GM10248 (cell line): Measurements from ENCODE around the gene ANKRD12.

Experiments used
- CTCF ChIA-PET: fragments of 300-600 bp; sonication (Branson Sonifier 250); formaldehyde crosslinking; extraction: SDS; loops from one replicate; lab custom pipeline; 2021; ENCODE audit warnings: antibody characterized with exemption; lab: Yijun Ruan, JAX
- POLR2A ChIA-PET: fragments of 350-650 bp; sonication (Branson Sonifier 250); formaldehyde crosslinking; extraction: SDS; loops from one replicate; lab custom pipeline; 2020; ENCODE audit warnings: antibody characterized with exemption; lab: Yijun Ruan, JAX
- DNase-seq: peaks from one replicate; pipeline ENCODE4 v3.0.0; 2012; ENCODE audit errors: extremely low spot score
- TF ChIP-seq, protein P1 (sequence below): IDR thresholded peaks from 2 replicates; pipeline ENCODE4 v1.5.1; 2012; ENCODE audit warnings: mild to moderate bottlenecking, low read depth; ENCODE audit errors: extremely low read depth, missing control alignments, control extremely low read depth

The ANKRD12 gene

DNA sequence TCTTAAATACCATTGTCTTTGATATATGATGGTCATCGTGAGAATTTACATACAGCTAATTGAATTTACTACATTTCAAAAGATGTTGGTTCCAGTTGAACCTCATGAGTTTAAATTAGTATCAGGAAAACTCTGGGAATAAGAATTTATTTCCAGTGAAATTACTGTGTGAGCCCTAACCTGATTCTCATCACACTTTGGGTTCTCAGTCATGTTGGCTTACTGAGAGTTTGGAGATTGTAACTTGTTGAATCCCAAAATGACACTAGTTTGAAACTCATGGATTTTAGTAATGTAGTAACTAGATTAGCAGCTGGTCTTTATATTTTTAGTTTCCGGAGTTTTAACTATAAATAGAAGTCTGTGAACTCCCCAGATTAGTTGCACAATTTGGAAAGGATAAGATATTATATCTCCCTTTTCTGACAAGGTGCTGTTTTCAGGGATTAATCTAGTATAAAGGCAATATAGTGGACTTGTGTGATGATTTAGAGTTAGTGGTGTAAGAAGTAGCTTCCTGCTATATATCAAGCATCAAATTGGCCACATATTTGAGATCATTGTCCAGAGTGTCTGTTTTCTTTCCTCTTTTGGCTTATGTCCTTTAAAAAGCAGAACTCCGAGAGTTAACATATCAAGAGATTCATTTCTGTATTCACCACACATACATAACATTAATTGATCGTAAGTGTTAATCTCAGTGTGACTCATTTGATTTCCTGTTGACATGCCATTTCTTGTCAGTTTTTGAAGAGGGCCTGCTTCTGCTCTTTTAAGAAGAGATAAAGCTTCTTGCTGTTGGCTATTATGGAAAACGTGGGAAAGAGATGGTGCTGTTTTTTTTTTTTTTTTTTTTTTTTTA is 18.4 kb upstream of the ANKRD12 start:
- TF ChIP-seq, protein P1, sequence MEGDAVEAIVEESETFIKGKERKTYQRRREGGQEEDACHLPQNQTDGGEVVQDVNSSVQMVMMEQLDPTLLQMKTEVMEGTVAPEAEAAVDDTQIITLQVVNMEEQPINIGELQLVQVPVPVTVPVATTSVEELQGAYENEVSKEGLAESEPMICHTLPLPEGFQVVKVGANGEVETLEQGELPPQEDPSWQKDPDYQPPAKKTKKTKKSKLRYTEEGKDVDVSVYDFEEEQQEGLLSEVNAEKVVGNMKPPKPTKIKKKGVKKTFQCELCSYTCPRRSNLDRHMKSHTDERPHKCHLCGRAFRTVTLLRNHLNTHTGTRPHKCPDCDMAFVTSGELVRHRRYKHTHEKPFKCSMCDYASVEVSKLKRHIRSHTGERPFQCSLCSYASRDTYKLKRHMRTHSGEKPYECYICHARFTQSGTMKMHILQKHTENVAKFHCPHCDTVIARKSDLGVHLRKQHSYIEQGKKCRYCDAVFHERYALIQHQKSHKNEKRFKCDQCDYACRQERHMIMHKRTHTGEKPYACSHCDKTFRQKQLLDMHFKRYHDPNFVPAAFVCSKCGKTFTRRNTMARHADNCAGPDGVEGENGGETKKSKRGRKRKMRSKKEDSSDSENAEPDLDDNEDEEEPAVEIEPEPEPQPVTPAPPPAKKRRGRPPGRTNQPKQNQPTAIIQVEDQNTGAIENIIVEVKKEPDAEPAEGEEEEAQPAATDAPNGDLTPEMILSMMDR, result no peak
- no peak for DNase-seq
- POLR2A ChIA-PET, result interaction anchor here (0.6 to 1.1 kb wide), 2 partner anchors 10 to 233 kb away, joined by 4 to 11 read pairs; no protein-coding TSS in a partner anchor

DNA sequence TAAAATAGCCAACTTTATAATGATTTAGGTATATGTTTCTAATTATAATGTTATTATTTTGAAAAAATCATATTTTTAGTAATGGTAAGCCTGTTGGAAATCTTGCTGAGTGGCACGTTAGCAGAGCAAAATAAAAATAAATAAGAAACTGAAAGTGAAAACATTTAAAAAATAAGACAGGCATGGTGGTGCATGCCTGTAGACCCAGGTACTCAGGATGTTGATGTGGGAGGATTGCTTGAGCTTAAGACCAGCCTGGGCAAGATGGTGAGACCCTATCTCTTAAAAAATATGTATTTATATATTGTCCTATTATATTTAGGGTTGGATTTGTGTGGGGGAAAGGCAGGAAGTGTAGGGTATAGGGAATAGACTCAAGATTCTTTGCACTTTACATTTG is 15.8 kb upstream of the ANKRD12 start:
- POLR2A ChIA-PET, result no interaction called here
- TF ChIP-seq, protein P1, result no peak
- DNase-seq, result no peak
- CTCF ChIA-PET, result interaction anchor here (0.8 to 2.4 kb wide), 2 partner anchors 11 to 38 kb away, joined by 3 to 7 read pairs; no protein-coding TSS in a partner anchor

More for the DNA sequence above, 18.4 kb upstream of the ANKRD12 start:
- CTCF ChIA-PET, result interaction anchor here (1.3 to 1.8 kb wide), 3 partner anchors 10 to 15 kb away, joined by 3 to 5 read pairs (median 4); no protein-coding TSS in a partner anchor

DNA sequence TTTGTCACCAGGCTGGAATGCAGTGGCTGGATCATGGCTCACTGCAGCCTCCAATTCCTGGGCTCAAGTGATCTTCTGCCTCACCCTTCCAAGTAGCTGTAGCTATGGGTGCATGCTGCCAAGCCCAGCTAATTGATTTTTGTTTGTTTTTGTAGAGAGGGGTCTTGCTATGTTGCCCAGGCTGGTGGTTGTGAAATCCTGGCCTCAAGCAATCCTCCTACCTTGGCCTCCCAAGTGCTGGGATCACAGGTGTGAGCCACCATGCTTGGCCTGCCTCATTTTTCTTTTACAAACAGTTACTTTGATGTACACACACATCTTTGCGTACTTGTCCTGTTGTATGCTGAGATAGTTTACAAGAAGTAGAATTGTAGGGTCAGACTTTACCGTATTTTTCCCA is 13.1 kb upstream of the ANKRD12 start:
- ChIA-PET POLR2A (interaction anchor here (0.7 kb wide), 1 partner anchor 57 kb away, joined by 3 read pairs; no protein-coding TSS in a partner anchor), CTCF (no interaction called here)
- DNase-seq, result no peak
- TF ChIP-seq, protein P1, result no peak

DNA sequence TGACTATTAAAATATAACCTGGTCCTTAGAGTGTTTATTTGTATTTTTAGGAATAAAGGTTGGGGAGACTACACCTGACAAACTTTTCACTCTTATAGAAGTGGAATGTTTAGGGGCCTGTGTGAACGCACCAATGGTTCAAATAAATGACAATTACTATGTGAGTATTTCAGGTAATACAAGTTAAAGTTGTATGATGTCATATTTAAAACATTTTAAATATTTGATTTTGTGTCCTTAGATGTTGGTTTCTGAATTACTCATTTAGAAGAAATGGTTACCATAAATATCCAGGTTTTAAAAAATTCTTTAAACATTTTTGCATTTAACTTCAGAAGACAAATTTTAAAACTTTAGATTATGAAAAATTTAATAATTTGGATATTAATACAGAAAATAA is 11.8 kb upstream of the ANKRD12 start:
- CTCF ChIA-PET, result interaction anchor here (1.1 to 2.2 kb wide), 3 partner anchors 10 to 51 kb away, joined by 3 to 10 read pairs (median 3); no protein-coding TSS in a partner anchor
- TF ChIP-seq, protein P1, result no peak
- POLR2A ChIA-PET, result no interaction called here
- DNase-seq, result no peak

DNA sequence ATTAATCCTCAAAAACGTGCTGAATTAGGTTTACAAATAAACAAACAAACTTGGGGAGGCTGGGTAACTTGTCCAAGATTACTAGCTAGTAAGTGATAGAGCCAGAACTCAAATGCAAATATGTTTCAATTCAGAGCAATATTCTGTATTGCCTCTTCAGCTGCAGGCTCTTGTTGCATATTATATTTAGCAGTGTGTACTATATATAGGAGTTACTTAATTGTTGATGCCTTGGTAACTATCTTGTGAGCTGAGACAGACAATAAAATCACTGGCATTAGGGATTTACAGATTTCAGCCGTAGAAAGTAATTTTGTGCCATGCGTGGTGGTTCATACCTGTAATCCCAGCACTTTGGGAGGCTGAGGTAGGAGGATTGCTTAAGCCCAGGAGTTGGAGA is 10.2 kb upstream of the ANKRD12 start:
- DNase-seq, result no peak
- CTCF ChIA-PET, result interaction anchor here (1.3 to 2.2 kb wide), 7 partner anchors 9 to 390 kb away, joined by 3 to 10 read pairs (median 4); no protein-coding TSS in a partner anchor
- POLR2A ChIA-PET, result no interaction called here
- TF ChIP-seq, protein P1, result no peak

DNA sequence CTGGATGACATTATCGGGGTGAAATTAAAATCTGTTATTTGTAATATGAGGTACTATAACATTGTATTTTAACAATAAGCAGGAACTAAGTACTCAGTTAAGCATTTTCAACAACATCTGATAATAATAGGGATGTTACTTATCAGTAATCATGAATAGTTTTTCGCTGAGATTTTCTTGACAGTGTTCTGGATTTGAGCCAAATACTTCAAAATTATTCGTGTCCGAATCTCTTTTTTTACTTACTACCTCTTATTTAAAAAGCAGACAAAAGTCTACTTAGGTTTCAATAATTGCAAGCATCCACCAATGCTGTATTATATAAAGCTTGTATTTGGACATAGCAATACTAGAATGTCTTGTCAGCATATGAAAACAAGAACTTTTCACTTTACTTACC is 6.4 kb upstream of the ANKRD12 start:
- CTCF ChIA-PET, result no interaction called here
- TF ChIP-seq, protein P1, result no peak
- DNase-seq, result no peak
- POLR2A ChIA-PET, result no interaction called here
